Fibroblast of skin of abdomen (primary cell): Measurements from ENCODE around the gene SEMA3D.
"Not testable (repeated sequence)": the region's sequence is repeated elsewhere in the genome, so short reads cannot be mapped to it uniquely, and the experiment has no call there.

Experiments
- DNase-seq: peaks from one replicate; pipeline ENCODE4 v3.0.0-alpha.2; 2013

Gene SEMA3D

GRCh38 chr7:85023066-85023712 lies 163.7 kb downstream of the SEMA3D start:
- DNase-seq = peak; percentile 44

GRCh38 chr7:85022064-85022697 lies 164.7 kb downstream of the SEMA3D start:
- no peak for DNase-seq

- DNase-seq = no peak
These were observed 165.7 kb downstream of the SEMA3D start for GRCh38 chr7:85021101-85021704.

- DNase-seq = no peak
These were observed 167.1 kb downstream of the SEMA3D start for GRCh38 chr7:85019778-85020177.

- no peak for DNase-seq
These were observed 167.7 kb downstream of the SEMA3D start for GRCh38 chr7:85019176-85019575.

GRCh38 chr7:85018498-85018897 lies 168.4 kb downstream of the SEMA3D start:
- peak; percentile 21 for DNase-seq

- DNase-seq = no peak
These were observed 170.6 kb downstream of the SEMA3D start for GRCh38 chr7:85016286-85016685.

- no peak for DNase-seq
These were observed 171.8 kb downstream of the SEMA3D start for GRCh38 chr7:85014936-85015660.

GRCh38 chr7:85011127-85011526 lies 175.7 kb downstream of the SEMA3D start:
- DNase-seq = no peak

- no peak for DNase-seq
These were observed 176.6 kb downstream of the SEMA3D start for GRCh38 chr7:85010306-85010705.

- no peak for DNase-seq
These were observed 180.1 kb downstream of the SEMA3D start for GRCh38 chr7:85006754-85007153.

GRCh38 chr7:85004402-85004801 lies 182.5 kb downstream of the SEMA3D start:
- no peak for DNase-seq

GRCh38 chr7:85001495-85002345 lies 185.1 kb downstream of the SEMA3D start:
- no peak for DNase-seq

- no peak for DNase-seq
These were observed 186.0 kb downstream of the SEMA3D start for GRCh38 chr7:85000735-85001350.

GRCh38 chr7:84999450-84999849 lies 187.4 kb downstream of the SEMA3D start:
- no peak for DNase-seq

GRCh38 chr7:84998665-84999064 lies 188.2 kb downstream of the SEMA3D start:
- no peak for DNase-seq

- DNase-seq = no peak
These were observed 189.2 kb downstream of the SEMA3D start for GRCh38 chr7:84997626-84998025.

GRCh38 chr7:84992954-84993353 lies 193.9 kb downstream of the SEMA3D start:
- DNase-seq = not testable (repeated sequence)

- DNase-seq = no peak
These were observed 201.6 kb downstream of the SEMA3D start for GRCh38 chr7:84985073-84985784.

GRCh38 chr7:84982199-84982598 lies 204.7 kb downstream of the SEMA3D start:
- no peak for DNase-seq
